ENCODE measurements around the gene DCLK3.
A peak's percentile ranks its signal among the peaks of the same experiment; 100 is the strongest.

Gene DCLK3

GRCh38 chr3:36804295-36805055, 40.1 kb upstream of the DCLK3 start:
- Histone ChIP-seq H3K79me1 (ENCODE audit: low read length) (no peaks in the 10 kb centered on the region), H2BK120ac (ENCODE audit: insufficient read depth, low read length, poor library complexity) (no peak overlapping the region), H3K36me3 (ENCODE audit: control insufficient read depth in 1 of 2, insufficient read depth in 2 of 2, low read length in 2 of 2) (no peaks in the 10 kb centered on the region), H4K8ac (ENCODE audit: low read depth, low read length) (no peak overlapping the region), H3K27me3 (ENCODE audit: insufficient read depth, low read length) (no peaks in the 10 kb centered on the region), H3K27ac (ENCODE audit: low read depth, low read length) (no peak overlapping the region), H3K4me2 (ENCODE audit: low read length) (no peak overlapping the region), H2BK5ac (ENCODE audit: low read depth, low read length, poor library complexity) (no peak overlapping the region), H2AK5ac (ENCODE audit: low read length) (no peak overlapping the region), H3K4ac (ENCODE audit: low read depth, low read length) (no peak overlapping the region), H4K12ac (ENCODE audit: low read depth, low read length) (no peak overlapping the region), H3K9me3 (ENCODE audit: insufficient read depth, low read depth, low read length) (peaks cover 2% of the 10 kb centered on the region), H2BK12ac (ENCODE audit: low read length) (no peak overlapping the region), H3K79me2 (ENCODE audit: control insufficient read depth, insufficient read depth, low read length, poor library complexity) (no peaks in the 10 kb centered on the region), H4K91ac (ENCODE audit: low read depth, low read length) (no peak overlapping the region), H3K14ac (ENCODE audit: low read length) (no peak overlapping the region), H3K18ac (ENCODE audit: low read length) (no peak overlapping the region), H2AFZ (ENCODE audit: insufficient read depth, low read length, poor library complexity) (no peak overlapping the region), H3K23ac (ENCODE audit: low read length) (no peak overlapping the region), H3K9ac (ENCODE audit: low read length) (no peak overlapping the region), H3K4me3 (ENCODE audit: low read depth, low read length) (no peak overlapping the region), H3K4me1 (ENCODE audit: control insufficient read depth in 1 of 2, insufficient read depth in 2 of 2, low read length in 2 of 2) (no peaks in the 10 kb centered on the region)
- WGBS (ENCODE audit: extremely low coverage, insufficient coverage, insufficient read length), result no CpG with 5 or more reads among the region's 2 CpGs
- DNase-seq, result no peak

- Histone ChIP-seq H3K23ac (ENCODE audit: low read length) (no peak overlapping the region), H2BK12ac (ENCODE audit: low read length) (no peak overlapping the region), H2AFZ (ENCODE audit: insufficient read depth, low read length, poor library complexity) (no peak overlapping the region), H3K79me1 (ENCODE audit: low read length) (no peaks in the 10 kb centered on the region), H3K9me3 (ENCODE audit: insufficient read depth, low read depth, low read length) (peaks cover 2% of the 10 kb centered on the region), H3K4ac (ENCODE audit: low read depth, low read length) (no peak overlapping the region), H3K4me1 (ENCODE audit: control insufficient read depth in 1 of 2, insufficient read depth in 2 of 2, low read length in 2 of 2) (no peaks in the 10 kb centered on the region), H3K36me3 (ENCODE audit: control insufficient read depth in 1 of 2, insufficient read depth in 2 of 2, low read length in 2 of 2) (no peaks in the 10 kb centered on the region), H3K4me2 (ENCODE audit: low read length) (no peak overlapping the region), H2BK5ac (ENCODE audit: low read depth, low read length, poor library complexity) (no peak overlapping the region), H2BK120ac (ENCODE audit: insufficient read depth, low read length, poor library complexity) (no peak overlapping the region), H2AK5ac (ENCODE audit: low read length) (no peak overlapping the region), H3K27me3 (ENCODE audit: insufficient read depth, low read length) (no peaks in the 10 kb centered on the region), H3K79me2 (ENCODE audit: control insufficient read depth, insufficient read depth, low read length, poor library complexity) (no peaks in the 10 kb centered on the region), H3K4me3 (ENCODE audit: low read depth, low read length) (no peak overlapping the region), H3K27ac (ENCODE audit: low read depth, low read length) (no peak overlapping the region), H4K12ac (ENCODE audit: low read depth, low read length) (no peak overlapping the region), H3K9ac (ENCODE audit: low read length) (no peak overlapping the region), H4K91ac (ENCODE audit: low read depth, low read length) (no peak overlapping the region), H4K8ac (ENCODE audit: low read depth, low read length) (no peak overlapping the region), H3K18ac (ENCODE audit: low read length) (no peak overlapping the region), H3K14ac (ENCODE audit: low read length) (no peak overlapping the region)
- no peak for DNase-seq
- WGBS (ENCODE audit: extremely low coverage, insufficient coverage, insufficient read length), result no CpG with 5 or more reads among the region's 5 CpGs
Measured at GRCh38 chr3:36803091-36803791, 38.9 kb upstream of the DCLK3 start.

- no peaks in the 10 kb centered on the region for H3K79me2 ChIP-seq (ENCODE audit: control insufficient read depth, insufficient read depth, low read length, poor library complexity)
- no peak overlapping the region for H3K4ac ChIP-seq (ENCODE audit: low read depth, low read length)
Measured at GRCh38 chr3:36800533-36801116, 36.3 kb upstream of the DCLK3 start.

DNA sequence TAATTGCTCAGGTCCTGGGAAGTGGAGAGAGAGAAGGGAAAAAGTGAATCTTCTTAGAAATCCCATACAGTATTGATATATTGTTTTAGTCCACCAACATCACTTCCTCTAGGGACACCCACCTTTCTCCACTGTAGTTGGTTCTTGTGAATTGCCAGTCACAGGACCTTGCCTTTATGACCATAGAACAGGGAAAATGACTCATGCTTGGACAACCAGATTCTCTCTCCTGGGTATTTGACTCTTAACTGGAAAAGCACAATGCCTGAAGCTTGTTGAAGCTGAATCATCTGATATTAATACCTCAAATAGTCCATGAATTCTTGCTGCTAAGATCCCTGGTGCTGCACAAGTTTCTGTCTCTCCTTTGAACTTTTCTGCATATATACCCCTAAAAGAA, 32.5 kb upstream of the DCLK3 start:
- H3K14ac ChIP-seq (ENCODE audit: low read length), result no peak overlapping the region
- peak in 1 of 2 donors; percentile 20 for DNase-seq
- no peak overlapping the region for H4K8ac ChIP-seq (ENCODE audit: low read depth, low read length)
- no peak overlapping the region for H2BK12ac ChIP-seq (ENCODE audit: low read length)
- no peak overlapping the region for H3K9ac ChIP-seq (ENCODE audit: low read length)
- H3K18ac ChIP-seq (ENCODE audit: low read length), result no peak overlapping the region
- H3K27ac ChIP-seq (ENCODE audit: low read depth, low read length), result no peak overlapping the region
- no peak overlapping the region for H4K91ac ChIP-seq (ENCODE audit: low read depth, low read length)
- no peaks in the 10 kb centered on the region for H3K36me3 ChIP-seq (ENCODE audit: control insufficient read depth in 1 of 2, insufficient read depth in 2 of 2, low read length in 2 of 2)
- H2BK5ac ChIP-seq (ENCODE audit: low read depth, low read length, poor library complexity), result no peak overlapping the region
- H3K4me2 ChIP-seq (ENCODE audit: low read length), result no peak overlapping the region
- H4K12ac ChIP-seq (ENCODE audit: low read depth, low read length), result no peak overlapping the region
- H3K27me3 ChIP-seq (ENCODE audit: insufficient read depth, low read length), result no peaks in the 10 kb centered on the region
- H3K9me3 ChIP-seq (ENCODE audit: insufficient read depth, low read depth, low read length), result no peaks in the 10 kb centered on the region
- H3K4me1 ChIP-seq (ENCODE audit: control insufficient read depth in 1 of 2, insufficient read depth in 2 of 2, low read length in 2 of 2), result no peaks in the 10 kb centered on the region
- H3K79me1 ChIP-seq (ENCODE audit: low read length), result no peaks in the 10 kb centered on the region
- no peaks in the 10 kb centered on the region for H3K79me2 ChIP-seq (ENCODE audit: control insufficient read depth, insufficient read depth, low read length, poor library complexity)
- H2AFZ ChIP-seq (ENCODE audit: insufficient read depth, low read length, poor library complexity), result no peak overlapping the region
- no peak overlapping the region for H2BK120ac ChIP-seq (ENCODE audit: insufficient read depth, low read length, poor library complexity)
- no peak overlapping the region for H3K4me3 ChIP-seq (ENCODE audit: low read depth, low read length)
- H3K23ac ChIP-seq (ENCODE audit: low read length), result no peak overlapping the region
- no peak overlapping the region for H3K4ac ChIP-seq (ENCODE audit: low read depth, low read length)
- H2AK5ac ChIP-seq (ENCODE audit: low read length), result no peak overlapping the region

More at GRCh38 chr3:36800533-36801116, 36.3 kb upstream of the DCLK3 start:
- no peak overlapping the region for H4K8ac ChIP-seq (ENCODE audit: low read depth, low read length)
- no peak overlapping the region for H3K18ac ChIP-seq (ENCODE audit: low read length)
- no peak overlapping the region for H3K9ac ChIP-seq (ENCODE audit: low read length)
- H3K79me1 ChIP-seq (ENCODE audit: low read length), result no peaks in the 10 kb centered on the region
- H4K12ac ChIP-seq (ENCODE audit: low read depth, low read length), result no peak overlapping the region
- no peak overlapping the region for H3K4me3 ChIP-seq (ENCODE audit: low read depth, low read length)
- H2BK120ac ChIP-seq (ENCODE audit: insufficient read depth, low read length, poor library complexity), result no peak overlapping the region
- H3K9me3 ChIP-seq (ENCODE audit: insufficient read depth, low read depth, low read length), result peaks cover 2% of the 10 kb centered on the region
- H3K14ac ChIP-seq (ENCODE audit: low read length), result no peak overlapping the region
- no peak overlapping the region for H3K23ac ChIP-seq (ENCODE audit: low read length)
- no peak for DNase-seq
- no peak overlapping the region for H3K27ac ChIP-seq (ENCODE audit: low read depth, low read length)
- H2BK12ac ChIP-seq (ENCODE audit: low read length), result no peak overlapping the region
- no peak overlapping the region for H4K91ac ChIP-seq (ENCODE audit: low read depth, low read length)
- no CpG with 5 or more reads among the region's 3 CpGs for WGBS (ENCODE audit: extremely low coverage, insufficient coverage, insufficient read length)
- no peaks in the 10 kb centered on the region for H3K4me1 ChIP-seq (ENCODE audit: control insufficient read depth in 1 of 2, insufficient read depth in 2 of 2, low read length in 2 of 2)
- no peaks in the 10 kb centered on the region for H3K27me3 ChIP-seq (ENCODE audit: insufficient read depth, low read length)
- H2BK5ac ChIP-seq (ENCODE audit: low read depth, low read length, poor library complexity), result no peak overlapping the region
- H3K36me3 ChIP-seq (ENCODE audit: control insufficient read depth in 1 of 2, insufficient read depth in 2 of 2, low read length in 2 of 2), result no peaks in the 10 kb centered on the region
- H3K4me2 ChIP-seq (ENCODE audit: low read length), result no peak overlapping the region
- H2AFZ ChIP-seq (ENCODE audit: insufficient read depth, low read length, poor library complexity), result no peak overlapping the region
- no peak overlapping the region for H2AK5ac ChIP-seq (ENCODE audit: low read length)

Data from trophoblast cell (in vitro differentiated cells and primary cell).